Skeletal muscle satellite cell (primary cell): ENCODE measurements around the gene PLIN5.

ENCODE experiments used
- H3K27me3 ChIP-seq: 2 replicates; pipeline ENCODE4 v1.7.0; 2013; ENCODE audit warnings: low read length; ENCODE audit not compliant: control insufficient read depth, insufficient read depth
- H3K36me3 ChIP-seq: 2 replicates; pipeline ENCODE4 v1.7.0; 2013; ENCODE audit warnings: mild to moderate bottlenecking, control low read depth, low read length; ENCODE audit not compliant: insufficient read depth
- H3K4me1 ChIP-seq: 2 replicates; pipeline ENCODE4 v1.7.0; 2013; ENCODE audit warnings: low read length; ENCODE audit not compliant: control insufficient read depth, insufficient read depth
- H3K4me2 ChIP-seq: 2 replicates; pipeline ENCODE4 v1.7.0; 2013; ENCODE audit warnings: mild to moderate bottlenecking, low read length
- H3K4me3 ChIP-seq: 2 replicates; pipeline ENCODE4 v1.7.0; 2013; ENCODE audit warnings: low read length
- H3K9ac ChIP-seq: 2 replicates; pipeline ENCODE4 v1.7.0; 2013; ENCODE audit warnings: mild to moderate bottlenecking, low read depth, low read length, moderate library complexity
- H3K9me3 ChIP-seq: replicated peaks from 2 replicates; pipeline ENCODE4 v1.7.0; 2013; ENCODE audit warnings: mild to moderate bottlenecking, control low read depth, low read length

The PLIN5 gene

GRCh38 chr19:4495471-4495870 is 39.6 kb downstream of the PLIN5 start:
- Histone ChIP-seq H3K36me3 (peaks cover 41% of the 10 kb centered on the region), H3K4me3 (no peak overlapping the region)

DNA sequence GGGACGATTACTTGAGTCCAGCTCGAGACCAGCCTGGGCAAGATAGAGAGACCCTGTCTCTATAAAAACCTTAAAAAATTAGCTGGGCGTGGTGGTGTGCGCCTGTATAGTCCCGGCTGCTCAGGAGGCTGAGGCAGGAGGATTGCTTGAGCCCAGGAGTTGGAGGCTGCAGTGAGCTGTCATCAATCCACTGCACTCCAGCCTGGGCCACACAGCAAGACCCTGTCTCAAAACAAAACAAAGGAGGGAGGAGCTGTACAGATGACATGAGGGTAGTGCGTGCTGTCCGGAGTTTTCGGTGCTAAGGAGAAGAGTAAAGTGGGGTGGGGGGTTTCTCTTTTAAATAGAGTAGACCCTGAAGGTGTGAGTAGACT is 40.3 kb downstream of the PLIN5 start:
- H3K4me1 ChIP-seq, result no peaks in the 10 kb centered on the region
- no peaks in the 10 kb centered on the region for H3K9me3 ChIP-seq
- H3K9ac ChIP-seq, result no peak overlapping the region
- H3K36me3 ChIP-seq, result peaks cover 48% of the 10 kb centered on the region
- no peak overlapping the region for H3K4me2 ChIP-seq
- no peak overlapping the region for H3K4me3 ChIP-seq
- H3K27me3 ChIP-seq, result no peaks in the 10 kb centered on the region

More at GRCh38 chr19:4495471-4495870, 39.6 kb downstream of the PLIN5 start:
- no peak overlapping the region for H3K4me2 ChIP-seq
- no peaks in the 10 kb centered on the region for H3K27me3 ChIP-seq
- no peaks in the 10 kb centered on the region for H3K9me3 ChIP-seq
- no peak overlapping the region for H3K9ac ChIP-seq
- H3K4me1 ChIP-seq, result no peaks in the 10 kb centered on the region

GRCh38 chr19:4493929-4494690 is 40.9 kb downstream of the PLIN5 start:
- no peaks in the 10 kb centered on the region for H3K9me3 ChIP-seq
- H3K9ac ChIP-seq, result no peak overlapping the region
- H3K27me3 ChIP-seq, result no peaks in the 10 kb centered on the region
- H3K4me3 ChIP-seq, result no peak overlapping the region
- peaks cover 50% of the 10 kb centered on the region for H3K36me3 ChIP-seq
- H3K4me1 ChIP-seq, result no peaks in the 10 kb centered on the region
- H3K4me2 ChIP-seq, result no peak overlapping the region

DNA sequence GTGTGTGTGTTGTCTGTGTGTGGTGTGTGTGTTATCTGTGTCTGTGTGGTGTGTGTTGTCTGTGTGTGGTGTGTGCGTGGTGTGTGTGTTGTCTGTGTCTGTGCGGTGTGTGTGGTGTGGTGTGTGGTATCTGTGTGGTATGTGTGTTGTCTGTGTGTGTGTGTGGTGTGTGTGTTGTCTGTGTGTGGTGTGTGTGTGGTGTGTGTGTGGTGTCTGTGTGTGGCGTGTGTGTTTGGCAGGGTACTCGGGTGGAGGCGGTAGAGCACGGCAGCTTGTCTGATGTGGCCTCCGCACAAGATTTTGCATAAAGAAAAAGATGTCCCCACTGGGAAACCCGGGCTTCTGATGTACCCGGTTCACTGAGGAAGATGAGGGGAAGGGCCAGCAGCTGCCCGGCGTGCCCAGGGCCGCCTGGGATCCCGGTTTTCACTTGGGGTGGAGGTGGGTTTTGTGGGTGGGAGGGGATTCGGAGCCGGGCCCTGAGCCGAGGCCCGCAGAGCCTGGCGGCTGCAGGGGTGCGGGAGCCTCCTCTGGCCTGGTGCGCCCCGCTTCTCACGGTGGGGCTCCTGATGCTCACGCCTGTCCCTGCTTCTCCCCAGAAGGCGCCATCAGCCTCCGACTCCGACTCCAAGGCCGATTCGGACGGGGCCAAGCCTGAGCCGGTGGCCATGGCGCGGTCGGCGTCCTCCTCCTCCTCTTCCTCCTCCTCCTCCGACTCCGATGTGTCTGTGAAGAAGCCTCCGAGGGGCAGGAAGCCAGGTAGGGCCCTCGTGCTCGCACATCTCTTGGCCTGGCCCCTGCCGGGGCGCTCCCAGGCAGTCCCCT is 41.7 kb downstream of the PLIN5 start:
- H3K4me1 ChIP-seq, result no peaks in the 10 kb centered on the region
- no peak overlapping the region for H3K9ac ChIP-seq
- H3K36me3 ChIP-seq, result peaks cover 49% of the 10 kb centered on the region
- no peaks in the 10 kb centered on the region for H3K27me3 ChIP-seq
- no peak overlapping the region for H3K4me3 ChIP-seq
- H3K9me3 ChIP-seq, result no peaks in the 10 kb centered on the region
- no peak overlapping the region for H3K4me2 ChIP-seq

- Histone ChIP-seq H3K27me3 (no peaks in the 10 kb centered on the region), H3K9ac (no peak overlapping the region), H3K36me3 (peaks cover 42% of the 10 kb centered on the region), H3K4me2 (no peak overlapping the region), H3K4me3 (no peak overlapping the region), H3K4me1 (no peaks in the 10 kb centered on the region), H3K9me3 (no peaks in the 10 kb centered on the region)
These were observed 42.5 kb downstream of the PLIN5 start for GRCh38 chr19:4492337-4493103.

GRCh38 chr19:4491446-4491845 is 43.6 kb downstream of the PLIN5 start:
- peaks cover 36% of the 10 kb centered on the region for H3K36me3 ChIP-seq

GRCh38 chr19:4488496-4488895 is 46.5 kb downstream of the PLIN5 start:
- Histone ChIP-seq H3K36me3 (peaks cover 25% of the 10 kb centered on the region), H3K4me3 (no peak overlapping the region), H3K9me3 (no peaks in the 10 kb centered on the region), H3K9ac (no peak overlapping the region), H3K4me2 (no peak overlapping the region), H3K4me1 (no peaks in the 10 kb centered on the region), H3K27me3 (no peaks in the 10 kb centered on the region)

More at GRCh38 chr19:4491446-4491845, 43.6 kb downstream of the PLIN5 start:
- Histone ChIP-seq H3K9ac (no peak overlapping the region), H3K27me3 (no peaks in the 10 kb centered on the region), H3K4me3 (no peak overlapping the region), H3K4me1 (no peaks in the 10 kb centered on the region), H3K4me2 (no peak overlapping the region), H3K9me3 (no peaks in the 10 kb centered on the region)

DNA sequence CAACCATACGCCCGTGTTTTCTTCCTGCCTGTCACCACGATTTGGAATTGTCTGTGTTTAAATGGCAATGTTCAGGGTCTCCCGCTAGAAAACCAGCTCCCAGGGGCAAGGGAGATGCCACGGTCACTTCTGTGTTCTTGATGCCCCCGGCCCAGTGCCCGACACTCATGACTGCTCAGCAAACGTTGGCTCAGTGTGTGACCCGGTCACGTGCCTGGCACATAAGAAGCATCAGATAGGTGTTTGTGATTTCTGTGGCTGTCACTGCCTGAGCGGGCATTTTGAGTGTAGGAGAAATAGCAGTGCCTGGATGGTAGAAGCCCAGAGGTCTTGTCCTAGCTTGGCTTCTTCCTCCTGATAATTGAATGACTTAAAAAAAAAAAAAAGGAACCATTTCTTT is 47.5 kb downstream of the PLIN5 start:
- Histone ChIP-seq H3K4me1 (no peaks in the 10 kb centered on the region), H3K36me3 (peaks cover 30% of the 10 kb centered on the region), H3K4me2 (no peak overlapping the region), H3K9ac (no peak overlapping the region), H3K4me3 (no peak overlapping the region), H3K9me3 (no peaks in the 10 kb centered on the region), H3K27me3 (no peaks in the 10 kb centered on the region)

DNA sequence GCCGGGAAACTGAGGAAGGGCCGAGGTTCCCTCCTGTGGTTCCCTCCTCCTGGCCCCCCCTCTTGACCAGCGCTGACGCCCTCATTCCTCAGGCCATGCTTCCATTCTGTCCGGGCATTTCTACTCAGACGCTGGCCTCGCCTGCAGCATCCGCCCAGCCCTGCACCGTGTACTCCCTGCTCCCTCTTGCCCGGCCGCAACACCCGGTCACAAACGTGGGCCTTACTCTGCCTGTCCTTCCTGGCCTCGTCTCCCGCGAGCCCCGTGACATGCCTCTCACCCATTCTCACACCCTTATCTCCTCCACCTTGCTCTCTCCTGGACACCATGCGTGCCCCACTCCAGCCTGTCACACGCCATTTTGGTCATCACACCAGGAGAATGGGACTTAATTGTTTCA is 51.6 kb downstream of the PLIN5 start:
- Histone ChIP-seq H3K27me3 (no peaks in the 10 kb centered on the region), H3K4me2 (no peak overlapping the region), H3K4me1 (no peaks in the 10 kb centered on the region), H3K4me3 (no peak overlapping the region), H3K36me3 (peaks cover 17% of the 10 kb centered on the region), H3K9ac (no peak overlapping the region), H3K9me3 (no peaks in the 10 kb centered on the region)

GRCh38 chr19:4482721-4483364 is 52.2 kb downstream of the PLIN5 start:
- Histone ChIP-seq H3K36me3 (peaks cover 18% of the 10 kb centered on the region), H3K9me3 (no peaks in the 10 kb centered on the region), H3K4me3 (no peak overlapping the region), H3K4me1 (no peaks in the 10 kb centered on the region), H3K4me2 (no peak overlapping the region), H3K27me3 (no peaks in the 10 kb centered on the region), H3K9ac (no peak overlapping the region)
